Uterus (tissue), 4 donors: Measurements from ENCODE around the gene HPS1. TPM values are rescaled to one million over a fixed set of nuclear protein-coding genes. Genes with fewer than 3 reads are reported as not detected.

Source experiments
- DNase-seq, 2 donors: peaks; one replicate each; pipeline ENCODE4 v3.0.0-alpha.2; 2019 to 2020
- H3K27ac ChIP-seq, 2 donors: fragments of 200-600 bp; sonication (generic); 1 replicate in 1 of 2; 2 replicates in 1 of 2; pipeline ENCODE4 v1.5.1; 2016 to 2018
- H3K27me3 ChIP-seq, 2 donors: fragments of 200-600 bp; sonication (generic); one replicate each; pipeline ENCODE4 v1.5.1; 2018 to 2019; ENCODE audit warnings: control low read depth in 1 of 2
- H3K36me3 ChIP-seq, 2 donors: fragments of 200-600 bp; sonication (generic); one replicate each; pipeline ENCODE4 v1.5.1; 2019; ENCODE audit warnings: control low read depth in 1 of 2
- H3K4me1 ChIP-seq, 2 donors: fragments of 200-600 bp; sonication (generic); one replicate each; pipeline ENCODE4 v1.5.1; 2018 to 2019; ENCODE audit warnings: control low read depth in 1 of 2
- H3K4me3 ChIP-seq, 2 donors: fragments of 200-600 bp; sonication (generic); 1 replicate in 1 of 2; 2 replicates in 1 of 2; pipeline ENCODE4 v1.5.1; 2018 to 2019; ENCODE audit warnings: mild to moderate bottlenecking in 1 of 2
- H3K9me3 ChIP-seq, 2 donors: fragments of 200-600 bp; sonication (generic); one replicate each; pipeline ENCODE4 v1.5.1; 2019; ENCODE audit warnings: control low read depth in 1 of 2
- CTCF ChIP-seq, 4 experiments: fragments of 200-600 bp in 2 of 4; fragments of 450-650 bp in 2 of 4; sonication (generic) in 2 of 4; IDR thresholded peaks; one replicate each; pipeline ENCODE4 v1.5.1; 2016 to 2019; ENCODE audit warnings: antibody characterized with exemption in 4 of 4, mild to moderate bottlenecking in 2 of 4, moderate library complexity in 1 of 4
- POLR2A ChIP-seq, 2 donors: fragments of 450-650 bp; IDR thresholded peaks; one replicate each; pipeline ENCODE4 v1.6.1; 2016; ENCODE audit warnings: antibody characterized with exemption in 2 of 2, mild to moderate bottlenecking in 1 of 2, moderate library complexity in 1 of 2
- intact Hi-C: fragments of 100-400 bp; cut with DNase I; formaldehyde crosslinking; loops from one replicate; pipeline ENCODE4 v1.15.1; 2023; ENCODE audit warnings: low total_unique reads
- total RNA-seq, 4 donors: library from RNA; depleted of rRNA in 3 of 4; stranded (reverse); fragments of >200 nt in 3 of 4; gene quantifications; one replicate each; pipeline versions ENCODE4 v1.1.0 to v1.2.4, GENCODE V29; 2014 to 2023
- donor health status: DM: yes; HTN: yes; CAD: no.

The HPS1 gene
- total RNA-seq, 4 donors from 2014 or later, result 16.1 to 60.1 (median 38.8) TPM

- no peaks in the 10 kb centered on the region for H3K36me3 ChIP-seq
- TF ChIP-seq POLR2A (IDR thresholded peaks at IDR 0.05) (no peak), CTCF (IDR thresholded peaks at IDR 0.05) (no peak)
- no peak for DNase-seq
- no peaks in the 10 kb centered on the region for H3K27me3 ChIP-seq
- no peak overlapping the region for H3K4me3 ChIP-seq
- no peak overlapping the region for H3K27ac ChIP-seq
- no peaks in the 10 kb centered on the region for H3K4me1 ChIP-seq
- H3K9me3 ChIP-seq, result no peaks in the 10 kb centered on the region
- intact Hi-C loops, result no loop called here
These were observed 46.3 kb downstream of the HPS1 start for GRCh38 chr10:98400482-98400881.

GRCh38 chr10:98399784-98400183, 47.0 kb downstream of the HPS1 start:
- H3K36me3 ChIP-seq, result no peaks in the 10 kb centered on the region

GRCh38 chr10:98397089-98397600, 49.6 kb downstream of the HPS1 start:
- no peaks in the 10 kb centered on the region for H3K9me3 ChIP-seq
- no peak for TF ChIP-seq CTCF (IDR thresholded peaks at IDR 0.05)
- no peak for TF ChIP-seq POLR2A (IDR thresholded peaks at IDR 0.05)
- no peaks in the 10 kb centered on the region for H3K27me3 ChIP-seq
- DNase-seq, result no peak
- intact Hi-C loops, result no loop called here
- H3K27ac ChIP-seq, result no peak overlapping the region
- no peak overlapping the region for H3K4me3 ChIP-seq
- no peaks in the 10 kb centered on the region for H3K4me1 ChIP-seq
- H3K36me3 ChIP-seq, result no peaks in the 10 kb centered on the region

More at GRCh38 chr10:98399784-98400183, 47.0 kb downstream of the HPS1 start:
- no peaks in the 10 kb centered on the region for H3K27me3 ChIP-seq
- H3K4me3 ChIP-seq, result no peak overlapping the region
- H3K9me3 ChIP-seq, result no peaks in the 10 kb centered on the region
- intact Hi-C loops, result no loop called here
- H3K4me1 ChIP-seq, result no peaks in the 10 kb centered on the region
- no peak for TF ChIP-seq POLR2A (IDR thresholded peaks at IDR 0.05)
- TF ChIP-seq CTCF (IDR thresholded peaks at IDR 0.05), result no peak
- H3K27ac ChIP-seq, result no peak overlapping the region
- no peak for DNase-seq

- no peaks in the 10 kb centered on the region for H3K9me3 ChIP-seq
- intact Hi-C loops, result no loop called here
- H3K27me3 ChIP-seq, result no peaks in the 10 kb centered on the region
- DNase-seq, result no peak
- no peaks in the 10 kb centered on the region for H3K4me1 ChIP-seq
- no peak overlapping the region for H3K27ac ChIP-seq
- no peak overlapping the region for H3K4me3 ChIP-seq
- TF ChIP-seq POLR2A (IDR thresholded peaks at IDR 0.05), result no peak
- no peak for TF ChIP-seq CTCF (IDR thresholded peaks at IDR 0.05)
- H3K36me3 ChIP-seq, result no peaks in the 10 kb centered on the region
These were observed 50.4 kb downstream of the HPS1 start for GRCh38 chr10:98396096-98397063.

- Histone ChIP-seq H3K27me3 (no peaks in the 10 kb centered on the region), H3K4me1 (no peaks in the 10 kb centered on the region), H3K9me3 (no peaks in the 10 kb centered on the region), H3K4me3 (no peak overlapping the region), H3K27ac (no peak overlapping the region), H3K36me3 (no peaks in the 10 kb centered on the region)
- intact Hi-C loops, result no loop called here
- TF ChIP-seq CTCF (IDR thresholded peaks at IDR 0.05) (no peak), POLR2A (IDR thresholded peaks at IDR 0.05) (no peak)
- no peak for DNase-seq
These were observed 51.8 kb downstream of the HPS1 start for GRCh38 chr10:98394851-98395440.
